ENCODE results near the gene TMEM248.
"Not testable (repeated sequence)": the region's sequence is repeated elsewhere in the genome, so short reads cannot be mapped to it uniquely, and the experiment has no call there.

Gene TMEM248

GRCh38 chr7:66910789-66911188 is 10.2 kb upstream of the TMEM248 start:
- DNase-seq (ENCODE audit: low spot score): no peak

- DNase-seq (ENCODE audit: low spot score): not testable (repeated sequence)
Observed at GRCh38 chr7:66911191-66911590, 9.8 kb upstream of the TMEM248 start.

- no peak for DNase-seq (ENCODE audit: low spot score)
Observed at GRCh38 chr7:66912195-66912594, 8.8 kb upstream of the TMEM248 start.

GRCh38 chr7:66913118-66914037 is 7.6 kb upstream of the TMEM248 start:
- DNase-seq (ENCODE audit: low spot score): no peak

GRCh38 chr7:66917904-66918303 is 3.1 kb upstream of the TMEM248 start:
- DNase-seq (ENCODE audit: low spot score): not testable (repeated sequence)

GRCh38 chr7:66919304-66919703 is 1.7 kb upstream of the TMEM248 start:
- DNase-seq (ENCODE audit: low spot score): no peak

GRCh38 chr7:66919704-66920103 is 1.3 kb upstream of the TMEM248 start:
- DNase-seq (ENCODE audit: low spot score): no peak

- DNase-seq (ENCODE audit: low spot score): peak; percentile 20
Observed at GRCh38 chr7:66920256-66920655, 769 bp upstream of the TMEM248 start.

GRCh38 chr7:66921396-66921917 is 432 bp downstream of the TMEM248 start:
- peak; percentile 48 for DNase-seq (ENCODE audit: low spot score)

GRCh38 chr7:66921918-66922486 is 977 bp downstream of the TMEM248 start:
- peak; percentile 34 for DNase-seq (ENCODE audit: low spot score)

- no peak for DNase-seq (ENCODE audit: low spot score)
Observed at GRCh38 chr7:66925255-66925654, 4.2 kb downstream of the TMEM248 start.

GRCh38 chr7:66927348-66927948 is 6.4 kb downstream of the TMEM248 start:
- no peak for DNase-seq (ENCODE audit: low spot score)

GRCh38 chr7:66928388-66928787 is 7.4 kb downstream of the TMEM248 start:
- DNase-seq (ENCODE audit: low spot score): no peak

GRCh38 chr7:66929165-66929564 is 8.1 kb downstream of the TMEM248 start:
- DNase-seq (ENCODE audit: low spot score): no peak

GRCh38 chr7:66929935-66930334 is 8.9 kb downstream of the TMEM248 start:
- no peak for DNase-seq (ENCODE audit: low spot score)

GRCh38 chr7:66930341-66930740 is 9.3 kb downstream of the TMEM248 start:
- DNase-seq (ENCODE audit: low spot score): no peak

GRCh38 chr7:66933469-66933868 is 12.4 kb downstream of the TMEM248 start:
- no peak for DNase-seq (ENCODE audit: low spot score)

GRCh38 chr7:66937940-66938339 is 16.9 kb downstream of the TMEM248 start:
- DNase-seq (ENCODE audit: low spot score): no peak

GRCh38 chr7:66939325-66939724 is 18.3 kb downstream of the TMEM248 start:
- DNase-seq (ENCODE audit: low spot score): no peak

- DNase-seq (ENCODE audit: low spot score): no peak
Observed at GRCh38 chr7:66946545-66946944, 25.5 kb downstream of the TMEM248 start.

GRCh38 chr7:66948480-66949109 is 27.6 kb downstream of the TMEM248 start:
- no peak for DNase-seq (ENCODE audit: low spot score)

GRCh38 chr7:66950311-66950710 is 29.3 kb downstream of the TMEM248 start:
- no peak for DNase-seq (ENCODE audit: low spot score)

Measured in COLO829 (cell line).